ENCODE results near the gene HECW1.

- TF ChIP-seq CTCF (optimal IDR thresholded peaks at IDR 0.05 in 1 of 3, IDR thresholded peaks at IDR 0.05 in 1 of 3, conservative IDR thresholded peaks at IDR 0.05 in 1 of 3; ENCODE audit: extremely low read depth in 1 of 3, insufficient read depth in 2 of 3, low read length in 3 of 3) (no peak), EZH2 (IDR thresholded peaks at IDR 0.05; ENCODE audit: low read length) (no peak)
These were observed 66.9 kb downstream of the HECW1 start for GRCh38 chr7:43179393-43179792.

Data from keratinocyte (primary cell).